DND-41 (cell line): ENCODE measurements around the gene GPC1.

ENCODE experiments used
- CTCF ChIP-seq: IDR thresholded peaks from 2 replicates; pipeline ENCODE4 v1.5.1; 2012; ENCODE audit warnings: borderline replicate concordance, low read length, moderate library complexity, mild to moderate bottlenecking; ENCODE audit not compliant: poor library complexity, severe bottlenecking; ENCODE audit errors: extremely low read depth
- EZH2 ChIP-seq: IDR thresholded peaks from 3 replicates; pipeline ENCODE4 v1.6.1; 2012; ENCODE audit warnings: borderline replicate concordance, low read depth, mild to moderate bottlenecking, moderate library complexity, low read length, inconsistent platforms; ENCODE audit not compliant: severe bottlenecking

- no peak for TF ChIP-seq CTCF
- no peak for TF ChIP-seq EZH2
Measured at GRCh38 chr2:240437551-240437860, 2.0 kb downstream of the GPC1 start.
